Right lobe of liver (tissue), 6 donors: ENCODE measurements around the gene RNF121. TPM values are rescaled to one million over a fixed set of nuclear protein-coding genes. Genes with fewer than 3 reads are reported as not detected.

Source experiments
- ATAC-seq, 4 donors: fragments of 200-7000 bp; cut with Tn5 transposase; one replicate each; pipeline ENCODE4 v1.9.1; 2020; ENCODE audit warnings: mild to moderate bottlenecking in 4 of 4, moderate library complexity in 4 of 4
- DNase-seq, 3 donors: peaks; one replicate each; pipeline ENCODE4 v3.0.0-alpha.2; 2020
- H3K27ac ChIP-seq, 3 donors: fragments of 200-600 bp; one replicate each; pipeline ENCODE4 v1.8.0; 2022
- H3K27me3 ChIP-seq, 2 donors: fragments of 200-600 bp; one replicate each; pipeline ENCODE4 v1.8.0; 2022
- H3K36me3 ChIP-seq, 4 donors: fragments of 200-600 bp; sonication (generic) in 1 of 4; one replicate each; pipeline versions ENCODE4 v1.5.1 to v1.8.0; 2017 to 2022; ENCODE audit warnings: control low read depth in 1 of 4
- H3K4me1 ChIP-seq, 4 donors: fragments of 200-600 bp; sonication (generic) in 1 of 4; one replicate each; pipeline versions ENCODE4 v1.5.1 to v1.8.0; 2017 to 2022; ENCODE audit warnings: control low read depth in 1 of 4
- H3K4me3 ChIP-seq, 3 donors: fragments of 200-600 bp; one replicate each; pipeline ENCODE4 v1.8.0; 2022
- H3K9me3 ChIP-seq, 4 donors: fragments of 200-600 bp; sonication (generic) in 1 of 4; one replicate each; pipeline versions ENCODE4 v1.5.1 to v1.8.0; 2017 to 2022; ENCODE audit warnings: control low read depth in 1 of 4
- CTCF ChIP-seq, 4 donors: fragments of 200-600 bp in 3 of 4; fragments of 450-650 bp in 1 of 4; IDR thresholded peaks; one replicate each; pipeline versions ENCODE4 v1.5.1 to v1.8.0; 2016 to 2022; ENCODE audit warnings: antibody characterized with exemption in 4 of 4, mild to moderate bottlenecking in 2 of 4
- POLR2A ChIP-seq: fragments of 450-650 bp; IDR thresholded peaks from one replicate; pipeline ENCODE4 v1.6.1; 2017; ENCODE audit warnings: antibody characterized with exemption, mild to moderate bottlenecking
- WGBS: methylation state at CpG from one replicate; pipeline ENCODE4 v1.1.6; 2018; ENCODE audit warnings: low coverage, low lambda C conversion rate; ENCODE audit not compliant: insufficient coverage; ENCODE audit errors: missing lambda C conversion rate; 5-methylcytosine and 5-hydroxymethylcytosine counted together
- intact Hi-C, 2 donors: fragments of 100-400 bp; cut with DNase I; formaldehyde crosslinking; loops; one replicate each; pipeline versions ENCODE4 v1.11.2 to v1.14.1; 2022
- total RNA-seq, 6 experiments: library from RNA; depleted of rRNA in 2 of 6; stranded (reverse); fragments of >200 nt in 2 of 6; fragmentation: NEBNext Ultra II Directional in 3 of 6; extraction: Animal tissue kit (Norgen Biotek cat#: 25700) in 3 of 6; gene quantifications; one replicate each; pipeline versions ENCODE4 v1.1.0 to v1.2.4, GENCODE V29; 2016 to 2023
- donor health status: DM: no; HTN: yes; CAD: no.
- donor health status: DM: no; HTN: no; CAD: no.
- donor health status: DM: no; HTN: no; CAD: no.
- donor health status: DM: no; HTN: yes; CAD: no.
- donor health status: DM: no; HTN: yes; CAD: no.

Gene RNF121
- total RNA-seq, 6 experiments from 2014 or later = 14.8 to 23.7 (median 18.9) TPM

DNA sequence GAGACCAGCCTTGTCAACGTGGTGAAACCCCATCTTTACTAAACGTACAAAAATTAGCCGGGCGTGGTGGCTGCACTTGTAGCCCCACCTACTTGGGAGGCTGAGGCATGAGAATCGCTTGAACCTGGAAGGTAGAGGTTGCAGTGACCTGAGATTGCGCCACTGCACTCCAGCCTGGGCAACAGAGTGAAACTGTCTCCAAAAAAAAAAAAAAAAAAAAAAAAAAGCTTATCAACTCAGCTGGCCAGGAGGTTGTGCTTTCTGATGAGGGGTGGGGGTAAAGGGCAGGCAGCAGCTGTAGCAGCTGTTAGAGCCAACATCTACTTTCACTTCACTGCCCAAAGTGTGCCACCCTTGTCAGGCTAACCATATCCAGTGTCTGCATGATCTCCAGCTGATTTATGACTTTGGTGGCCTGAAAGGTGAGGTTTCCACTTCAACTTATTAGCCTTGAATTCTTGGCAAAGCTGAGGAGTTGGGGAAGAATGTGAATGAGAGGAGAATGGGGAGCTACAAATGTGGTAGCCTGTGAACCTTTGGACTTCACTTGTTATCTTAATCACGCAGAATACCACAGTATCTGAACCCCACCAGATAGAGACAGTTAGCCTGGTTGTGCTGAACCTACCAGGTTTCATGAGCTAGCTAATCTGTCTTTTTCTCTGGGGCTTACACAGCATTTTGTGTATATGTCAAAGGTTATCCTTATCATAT lies 19.6 kb downstream of the RNF121 start:
- DNase-seq (peak; percentile 53 to 83 (median 82)), ATAC-seq (peak; percentile 87 to 95 (median 90))
- WGBS = 26% methylated on average over 6 of the region's 7 CpGs

GRCh38 chr11:71949034-71949433 lies 20.2 kb downstream of the RNF121 start:
- H3K4me3 ChIP-seq = peak overlapping the region in 1 of 3 donors; percentile 28
- H3K9me3 ChIP-seq = no peaks in the 10 kb centered on the region
- DNase-seq (no peak), ATAC-seq (peak in 2 of 4 donors; percentile 14 to 16)
- peaks cover 0 to 35% (median 14%) of the 10 kb centered on the region in 4 donors for H3K4me1 ChIP-seq
- peak overlapping the region in 2 of 3 donors; percentile 50 to 78 for H3K27ac ChIP-seq
- H3K36me3 ChIP-seq = no peaks in the 10 kb centered on the region
- TF ChIP-seq CTCF (IDR thresholded peaks at IDR 0.05) (no peak), POLR2A (no peak)
- intact Hi-C loops = no loop called here
- WGBS = 37% methylated on average over 2 of the region's 6 CpGs
- H3K27me3 ChIP-seq = no peaks in the 10 kb centered on the region

More for the DNA sequence above, 19.6 kb downstream of the RNF121 start:
- no peaks in the 10 kb centered on the region for H3K36me3 ChIP-seq
- peaks cover 0 to 35% (median 14%) of the 10 kb centered on the region in 4 donors for H3K4me1 ChIP-seq
- H3K27ac ChIP-seq = peak overlapping the region in 2 of 3 donors; percentile 50 to 78
- TF ChIP-seq POLR2A = no peak
- TF ChIP-seq CTCF (IDR thresholded peaks at IDR 0.05) = no peak
- H3K9me3 ChIP-seq = no peaks in the 10 kb centered on the region
- no peaks in the 10 kb centered on the region for H3K27me3 ChIP-seq
- intact Hi-C loops = no loop called here
- H3K4me3 ChIP-seq = peak overlapping the region in 1 of 3 donors; percentile 28

DNA sequence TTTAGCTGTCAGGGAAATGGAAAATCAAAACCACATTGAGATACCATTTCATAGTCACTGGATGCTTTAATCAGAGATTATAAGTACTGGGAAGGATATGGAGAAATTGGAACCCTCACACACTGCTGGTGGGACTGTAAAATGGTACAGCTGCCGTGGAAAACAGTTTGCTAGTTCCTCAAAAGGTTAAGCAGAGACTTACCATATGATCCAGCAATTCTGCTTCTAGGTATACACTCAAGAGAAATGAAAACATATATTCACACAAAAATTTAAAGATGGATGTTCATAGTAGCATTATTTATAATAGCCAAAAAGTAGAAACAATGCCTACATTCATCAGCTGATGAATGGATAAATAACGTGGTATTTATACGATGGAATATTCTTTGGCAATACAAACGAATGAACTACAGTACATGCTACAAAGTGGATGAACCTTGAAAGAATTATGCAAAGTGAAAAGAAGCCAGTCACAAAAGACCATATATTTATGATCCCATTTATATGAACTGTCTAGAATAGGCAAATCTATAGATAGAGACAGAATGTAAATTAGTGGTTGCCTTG lies 23.0 kb downstream of the RNF121 start:
- no peak for ATAC-seq
- WGBS = 89% methylated on average over 4 of the region's 4 CpGs
- no peak for TF ChIP-seq POLR2A
- TF ChIP-seq CTCF (IDR thresholded peaks at IDR 0.05) = no peak

DNA sequence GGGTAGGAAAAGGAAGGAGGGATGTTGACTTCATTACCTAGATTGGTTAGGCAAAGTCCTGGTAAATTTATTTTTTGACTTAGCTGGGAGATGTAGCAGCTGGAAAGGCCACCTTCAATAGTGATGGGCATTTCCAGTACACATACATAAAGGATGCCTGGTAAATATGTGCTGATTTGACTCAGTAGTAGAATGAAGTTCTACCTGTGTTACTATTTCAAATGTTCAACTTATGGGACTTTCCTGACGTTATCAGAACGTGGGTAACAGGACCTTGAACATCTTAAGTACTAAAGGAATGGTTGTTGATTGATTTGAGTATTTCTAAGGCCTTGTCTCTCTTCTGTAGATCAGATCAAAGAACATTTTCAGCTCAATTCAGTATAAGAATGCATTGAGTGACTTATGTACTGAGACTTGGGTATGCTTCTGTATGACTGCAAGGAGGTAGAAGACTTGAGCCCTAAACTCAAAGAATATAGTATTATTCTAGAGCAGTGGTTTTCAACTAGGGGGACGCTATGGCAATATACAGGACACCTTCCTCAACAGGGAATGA lies 27.1 kb downstream of the RNF121 start:
- 57% methylated on average over 3 of the region's 3 CpGs for WGBS
- no peaks in the 10 kb centered on the region for H3K9me3 ChIP-seq
- H3K4me3 ChIP-seq = no peak overlapping the region

More for the DNA sequence above, 23.0 kb downstream of the RNF121 start:
- H3K4me1 ChIP-seq = peaks cover 0 to 26% (median 13%) of the 10 kb centered on the region in 4 donors
- H3K9me3 ChIP-seq = no peaks in the 10 kb centered on the region
- no peak overlapping the region for H3K27ac ChIP-seq
- no peak for DNase-seq
- intact Hi-C loops = no loop called here
- no peaks in the 10 kb centered on the region for H3K36me3 ChIP-seq
- H3K27me3 ChIP-seq = no peaks in the 10 kb centered on the region
- H3K4me3 ChIP-seq = no peak overlapping the region

More for the DNA sequence above, 27.1 kb downstream of the RNF121 start:
- no peak for ATAC-seq
- H3K27ac ChIP-seq = no peak overlapping the region
- no peaks in the 10 kb centered on the region for H3K27me3 ChIP-seq
- no peaks in the 10 kb centered on the region for H3K4me1 ChIP-seq
- TF ChIP-seq POLR2A (no peak), CTCF (IDR thresholded peaks at IDR 0.05) (no peak)
- DNase-seq = no peak
- no peaks in the 10 kb centered on the region for H3K36me3 ChIP-seq
- intact Hi-C loops = no loop called here
